Measurements from ENCODE around the gene INS.
A peak's percentile ranks its signal among the peaks of the same experiment; 100 is the strongest.

INS gene

GRCh38 chr11:2158966-2159365, 2.0 kb downstream of the INS start:
- ATAC-seq (replicated peaks) (no peak), DNase-seq (no peak)
- Mint-ChIP-seq H3K36me3 (ENCODE audit: insufficient read depth) (peaks cover 3% of the 10 kb centered on the region), H3K27ac (no peak overlapping the region), H3K4me1 (ENCODE audit: low read depth in 2 of 2) (no peaks in the 10 kb centered on the region), H3K4me3 (no peak overlapping the region), H3K9me3 (no peaks in the 10 kb centered on the region), H3K27me3 (peaks cover 0 to 37% of the 10 kb centered on the region in 2 donors)

- H3K4me3 Mint-ChIP-seq: no peak overlapping the region
- H3K27me3 Mint-ChIP-seq: peaks cover 0 to 33% of the 10 kb centered on the region in 2 donors
- H3K9me3 Mint-ChIP-seq: no peaks in the 10 kb centered on the region
- ATAC-seq (replicated peaks) (no peak), DNase-seq (no peak)
- peaks cover 3% of the 10 kb centered on the region for H3K36me3 Mint-ChIP-seq (ENCODE audit: insufficient read depth)
- H3K4me1 Mint-ChIP-seq (ENCODE audit: low read depth in 2 of 2): no peaks in the 10 kb centered on the region
- H3K27ac Mint-ChIP-seq: no peak overlapping the region
These were observed 2.7 kb downstream of the INS start for GRCh38 chr11:2158296-2158737.

GRCh38 chr11:2157294-2158040, 3.5 kb downstream of the INS start:
- Mint-ChIP-seq H3K4me3 (no peak overlapping the region), H3K4me1 (ENCODE audit: low read depth in 2 of 2) (no peaks in the 10 kb centered on the region), H3K27ac (no peak overlapping the region), H3K27me3 (peaks cover 0 to 24% of the 10 kb centered on the region in 2 donors), H3K36me3 (ENCODE audit: insufficient read depth) (peaks cover 3% of the 10 kb centered on the region), H3K9me3 (no peaks in the 10 kb centered on the region)
- DNase-seq (no peak), ATAC-seq (replicated peaks) (no peak)

GRCh38 chr11:2156416-2157182, 4.4 kb downstream of the INS start:
- H3K9me3 Mint-ChIP-seq: no peaks in the 10 kb centered on the region
- H3K27ac Mint-ChIP-seq: no peak overlapping the region
- H3K36me3 Mint-ChIP-seq (ENCODE audit: insufficient read depth): peaks cover 3% of the 10 kb centered on the region
- peaks cover 0 to 21% of the 10 kb centered on the region in 2 donors for H3K27me3 Mint-ChIP-seq
- ATAC-seq (replicated peaks): no peak
- H3K4me1 Mint-ChIP-seq (ENCODE audit: low read depth in 2 of 2): peaks cover 6% of the 10 kb centered on the region in 2 donors
- H3K4me3 Mint-ChIP-seq: no peak overlapping the region
- peak; percentile 45 to 61 (median 46) for DNase-seq

GRCh38 chr11:2155511-2155910, 5.5 kb downstream of the INS start:
- no peak overlapping the region for H3K27ac Mint-ChIP-seq
- H3K27me3 Mint-ChIP-seq: peaks cover 9 to 26% of the 10 kb centered on the region in 2 donors
- DNase-seq: no peak
- no peaks in the 10 kb centered on the region for H3K9me3 Mint-ChIP-seq
- peaks cover 3% of the 10 kb centered on the region for H3K36me3 Mint-ChIP-seq (ENCODE audit: insufficient read depth)
- H3K4me1 Mint-ChIP-seq (ENCODE audit: low read depth in 2 of 2): peaks cover 8% of the 10 kb centered on the region in 2 donors
- ATAC-seq (replicated peaks): no peak
- H3K4me3 Mint-ChIP-seq: no peak overlapping the region

- Mint-ChIP-seq H3K4me3 (no peak overlapping the region), H3K27me3 (peaks cover 15 to 26% of the 10 kb centered on the region in 2 donors), H3K9me3 (no peaks in the 10 kb centered on the region), H3K27ac (no peak overlapping the region), H3K36me3 (ENCODE audit: insufficient read depth) (peaks cover 3% of the 10 kb centered on the region), H3K4me1 (ENCODE audit: low read depth in 2 of 2) (peaks cover 8% of the 10 kb centered on the region in 2 donors)
- DNase-seq: no peak
- no peak for ATAC-seq (replicated peaks)
These were observed 6.1 kb downstream of the INS start for GRCh38 chr11:2154889-2155288.

GRCh38 chr11:2154195-2154585, 6.8 kb downstream of the INS start:
- Mint-ChIP-seq H3K4me1 (ENCODE audit: low read depth in 2 of 2) (peaks cover 8% of the 10 kb centered on the region in 2 donors), H3K36me3 (ENCODE audit: insufficient read depth) (peaks cover 3% of the 10 kb centered on the region), H3K27ac (no peak overlapping the region), H3K9me3 (no peaks in the 10 kb centered on the region), H3K27me3 (peaks cover 20 to 26% of the 10 kb centered on the region in 2 donors), H3K4me3 (no peak overlapping the region)
- ATAC-seq (replicated peaks): no peak
- no peak for DNase-seq

DNA sequence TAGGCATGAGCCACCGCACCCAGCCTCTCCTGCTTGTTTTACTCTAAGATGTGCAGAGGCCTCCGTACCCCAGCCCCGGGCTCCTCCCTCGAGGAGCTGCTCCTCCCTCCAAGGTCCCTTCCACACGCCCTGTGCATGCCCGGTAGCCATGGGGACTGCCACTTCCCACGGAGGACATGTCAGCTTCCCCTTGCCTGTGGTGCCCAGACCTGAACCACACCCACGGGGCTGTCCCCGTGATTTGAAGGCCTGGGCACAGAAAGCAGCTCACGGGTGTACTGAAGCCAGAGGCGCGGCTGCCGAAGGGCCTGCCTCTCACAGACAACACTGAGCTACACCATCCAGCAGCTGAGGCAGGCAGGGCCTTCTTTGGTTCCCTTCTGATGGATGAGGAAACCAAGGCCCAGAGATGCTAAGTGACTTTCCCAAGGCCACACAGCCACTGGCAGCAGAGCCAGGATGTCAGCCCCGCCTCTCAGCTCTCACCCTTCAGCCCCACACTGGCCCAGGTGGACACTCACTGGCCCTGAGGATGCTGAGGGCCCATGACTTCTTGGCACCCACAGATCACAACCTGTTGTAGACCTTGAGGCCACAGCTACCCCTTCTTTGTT, 7.3 kb downstream of the INS start:
- Mint-ChIP-seq H3K9me3 (no peaks in the 10 kb centered on the region), H3K27ac (no peak overlapping the region), H3K27me3 (peaks cover 25 to 29% of the 10 kb centered on the region in 2 donors), H3K4me1 (ENCODE audit: low read depth in 2 of 2) (peaks cover 8% of the 10 kb centered on the region in 2 donors), H3K36me3 (ENCODE audit: insufficient read depth) (peaks cover 3% of the 10 kb centered on the region), H3K4me3 (no peak overlapping the region)
- DNase-seq (no peak), ATAC-seq (replicated peaks) (no peak)

GRCh38 chr11:2151500-2152257, 9.3 kb downstream of the INS start:
- Mint-ChIP-seq H3K4me3 (peak overlapping the region; percentile 66 to 67), H3K9me3 (no peaks in the 10 kb centered on the region), H3K4me1 (ENCODE audit: low read depth in 2 of 2) (peaks cover 8% of the 10 kb centered on the region in 2 donors), H3K27ac (no peak overlapping the region), H3K36me3 (ENCODE audit: insufficient read depth) (peaks cover 3% of the 10 kb centered on the region), H3K27me3 (peaks cover 42 to 49% of the 10 kb centered on the region in 2 donors)
- peak; percentile 86 for ATAC-seq (replicated peaks)
- DNase-seq: peak; percentile 76 to 81 (median 77)

DNA sequence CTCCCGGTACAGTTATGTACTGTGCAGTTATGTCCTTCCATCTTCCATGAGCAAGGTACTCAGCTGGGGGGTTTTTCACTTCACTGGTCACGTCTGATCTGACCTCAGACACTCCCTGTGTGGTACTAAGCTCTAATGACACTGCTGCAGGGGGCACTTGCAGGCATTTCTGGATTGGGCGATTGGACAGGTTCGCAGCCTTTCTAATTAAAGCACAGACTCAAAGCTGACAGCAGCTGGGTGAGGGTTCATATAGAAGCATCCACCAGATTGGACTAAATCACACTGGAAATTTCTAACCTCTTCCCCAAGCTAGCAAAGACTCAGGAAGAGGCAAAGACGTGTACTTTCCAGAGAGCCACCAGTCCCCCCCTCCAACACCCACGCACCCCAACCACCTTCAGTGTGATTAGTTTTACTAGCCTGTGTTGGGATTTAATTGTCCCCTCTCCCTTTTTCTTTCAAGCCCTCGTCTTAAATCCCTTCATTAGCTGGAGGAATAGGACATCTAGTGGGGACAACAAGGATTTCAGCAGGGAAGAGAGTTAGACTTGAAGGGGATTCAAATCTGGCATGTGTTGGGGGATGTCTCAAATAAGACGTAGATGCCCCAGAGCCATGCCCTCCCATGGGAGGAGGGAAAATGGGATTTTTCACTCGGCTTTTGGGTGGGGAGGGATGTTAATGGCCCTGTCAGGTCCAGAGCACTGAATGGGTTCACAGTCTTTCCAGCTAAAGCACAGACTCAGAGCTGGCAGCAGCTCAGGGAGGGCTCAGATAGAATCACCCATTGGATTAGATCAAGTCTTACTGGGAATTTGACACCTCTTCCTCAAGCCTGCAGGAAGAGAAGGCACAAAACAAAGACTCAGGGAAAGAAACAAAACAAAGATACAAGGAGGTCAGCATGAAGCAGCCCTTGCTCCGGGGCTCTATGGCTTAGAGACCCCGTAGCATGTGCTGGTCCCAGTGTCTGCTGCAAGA, 10.9 kb downstream of the INS start:
- Mint-ChIP-seq H3K27me3 (peaks cover 57 to 64% of the 10 kb centered on the region in 2 donors), H3K4me1 (ENCODE audit: low read depth in 2 of 2) (peaks cover 8% of the 10 kb centered on the region in 2 donors), H3K4me3 (no peak overlapping the region), H3K36me3 (ENCODE audit: insufficient read depth) (peaks cover 3% of the 10 kb centered on the region), H3K9me3 (no peaks in the 10 kb centered on the region), H3K27ac (no peak overlapping the region)
- DNase-seq: no peak
- no peak for ATAC-seq (replicated peaks)

DNA sequence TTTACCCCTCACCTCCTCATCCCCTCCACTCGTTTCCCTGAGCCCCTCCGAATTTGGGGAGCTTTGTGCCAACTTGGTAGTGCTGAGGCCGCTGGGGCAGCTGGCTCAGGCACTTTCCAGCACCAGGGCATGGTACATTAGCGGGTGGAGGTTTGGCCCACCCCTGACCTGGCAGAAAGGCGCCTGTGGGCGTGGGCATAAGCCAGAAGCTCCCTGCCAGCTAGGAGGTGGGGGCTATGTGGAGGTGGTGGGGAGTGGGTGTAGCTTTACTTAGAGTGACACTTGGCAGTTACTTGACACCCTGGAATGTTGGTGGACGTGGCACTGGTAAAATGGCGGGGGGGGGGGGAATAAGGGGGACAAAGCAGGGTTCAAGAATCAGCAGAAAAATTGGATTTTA, 11.5 kb downstream of the INS start:
- peaks cover 1% of the 10 kb centered on the region for H3K36me3 Mint-ChIP-seq (ENCODE audit: insufficient read depth)
- peaks cover 8% of the 10 kb centered on the region in 2 donors for H3K4me1 Mint-ChIP-seq (ENCODE audit: low read depth in 2 of 2)
- H3K4me3 Mint-ChIP-seq: no peak overlapping the region
- DNase-seq: no peak
- H3K9me3 Mint-ChIP-seq: no peaks in the 10 kb centered on the region
- ATAC-seq (replicated peaks): no peak
- H3K27ac Mint-ChIP-seq: no peak overlapping the region
- peaks cover 64 to 70% of the 10 kb centered on the region in 2 donors for H3K27me3 Mint-ChIP-seq

- peaks cover 66 to 73% of the 10 kb centered on the region in 2 donors for H3K27me3 Mint-ChIP-seq
- H3K4me1 Mint-ChIP-seq (ENCODE audit: low read depth in 2 of 2): peaks cover 8 to 9% of the 10 kb centered on the region in 2 donors
- DNase-seq: no peak
- no peak for ATAC-seq (replicated peaks)
- no peaks in the 10 kb centered on the region for H3K9me3 Mint-ChIP-seq
- no peaks in the 10 kb centered on the region for H3K36me3 Mint-ChIP-seq (ENCODE audit: insufficient read depth)
- no peak overlapping the region for H3K4me3 Mint-ChIP-seq
- no peak overlapping the region for H3K27ac Mint-ChIP-seq
These were observed 12.4 kb downstream of the INS start for GRCh38 chr11:2148595-2148994.

Measured in effector memory CD8-positive, alpha-beta T cell (primary cell).